GM12864 (cell line): ENCODE measurements around the gene FAM3B.
A peak's percentile ranks its signal among the peaks of the same experiment; 100 is the strongest.

Experiments
- DNase-seq: peaks from one replicate; pipeline ENCODE4 v3.0.0-alpha.2; 2011; ENCODE audit warnings: low read depth
- H3K4me3 ChIP-seq: 2 replicates; pipeline ENCODE4 v1.5.1; 2011; ENCODE audit warnings: mild to moderate bottlenecking, low read depth, low read length, control low read depth
- TF ChIP-seq, protein P1 (sequence below): IDR thresholded peaks from 2 replicates; pipeline ENCODE4 v1.5.1; 2011; ENCODE audit warnings: low read depth, mild to moderate bottlenecking, moderate library complexity, low read length, control low read depth, inconsistent platforms; ENCODE audit errors: missing control alignments

Gene FAM3B

DNA sequence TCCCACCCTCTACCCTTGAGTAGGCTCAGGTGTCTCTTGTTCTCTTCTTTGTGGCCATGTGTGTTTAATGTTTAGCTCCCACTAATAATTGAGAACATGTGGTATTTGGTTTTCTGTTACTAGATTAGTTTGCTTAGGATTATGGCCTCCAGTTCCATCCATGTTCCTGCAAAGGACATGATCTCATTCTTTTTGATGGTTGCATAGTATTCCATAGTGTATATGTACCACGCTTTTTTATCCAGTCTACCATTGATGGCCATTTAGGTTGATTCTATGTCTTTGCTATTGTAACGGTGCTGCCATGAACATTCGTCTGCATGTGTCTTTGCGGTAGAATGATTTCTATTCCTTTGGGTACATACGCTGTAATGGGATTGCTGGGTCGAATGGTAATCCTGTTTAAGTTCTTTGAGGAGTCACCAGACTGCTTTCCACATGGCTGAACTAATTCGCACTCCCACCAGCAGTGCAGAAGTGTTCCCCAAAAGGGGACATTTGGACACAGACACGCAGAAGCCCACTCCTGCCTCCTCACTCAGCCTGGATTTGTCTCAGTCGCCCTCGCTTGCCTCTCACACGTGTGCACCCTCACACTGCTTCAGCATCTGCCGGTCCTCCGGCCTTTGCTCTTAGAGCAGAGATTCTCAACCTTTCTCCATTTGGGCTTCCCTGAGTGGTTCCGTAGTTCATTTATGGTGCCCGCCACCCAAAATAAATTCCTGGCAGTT, 48.9 kb downstream of the FAM3B start:
- H3K4me3 ChIP-seq = no peak overlapping the region
- TF ChIP-seq, protein P1, sequence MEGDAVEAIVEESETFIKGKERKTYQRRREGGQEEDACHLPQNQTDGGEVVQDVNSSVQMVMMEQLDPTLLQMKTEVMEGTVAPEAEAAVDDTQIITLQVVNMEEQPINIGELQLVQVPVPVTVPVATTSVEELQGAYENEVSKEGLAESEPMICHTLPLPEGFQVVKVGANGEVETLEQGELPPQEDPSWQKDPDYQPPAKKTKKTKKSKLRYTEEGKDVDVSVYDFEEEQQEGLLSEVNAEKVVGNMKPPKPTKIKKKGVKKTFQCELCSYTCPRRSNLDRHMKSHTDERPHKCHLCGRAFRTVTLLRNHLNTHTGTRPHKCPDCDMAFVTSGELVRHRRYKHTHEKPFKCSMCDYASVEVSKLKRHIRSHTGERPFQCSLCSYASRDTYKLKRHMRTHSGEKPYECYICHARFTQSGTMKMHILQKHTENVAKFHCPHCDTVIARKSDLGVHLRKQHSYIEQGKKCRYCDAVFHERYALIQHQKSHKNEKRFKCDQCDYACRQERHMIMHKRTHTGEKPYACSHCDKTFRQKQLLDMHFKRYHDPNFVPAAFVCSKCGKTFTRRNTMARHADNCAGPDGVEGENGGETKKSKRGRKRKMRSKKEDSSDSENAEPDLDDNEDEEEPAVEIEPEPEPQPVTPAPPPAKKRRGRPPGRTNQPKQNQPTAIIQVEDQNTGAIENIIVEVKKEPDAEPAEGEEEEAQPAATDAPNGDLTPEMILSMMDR = no peak
- DNase-seq = no peak

DNA sequence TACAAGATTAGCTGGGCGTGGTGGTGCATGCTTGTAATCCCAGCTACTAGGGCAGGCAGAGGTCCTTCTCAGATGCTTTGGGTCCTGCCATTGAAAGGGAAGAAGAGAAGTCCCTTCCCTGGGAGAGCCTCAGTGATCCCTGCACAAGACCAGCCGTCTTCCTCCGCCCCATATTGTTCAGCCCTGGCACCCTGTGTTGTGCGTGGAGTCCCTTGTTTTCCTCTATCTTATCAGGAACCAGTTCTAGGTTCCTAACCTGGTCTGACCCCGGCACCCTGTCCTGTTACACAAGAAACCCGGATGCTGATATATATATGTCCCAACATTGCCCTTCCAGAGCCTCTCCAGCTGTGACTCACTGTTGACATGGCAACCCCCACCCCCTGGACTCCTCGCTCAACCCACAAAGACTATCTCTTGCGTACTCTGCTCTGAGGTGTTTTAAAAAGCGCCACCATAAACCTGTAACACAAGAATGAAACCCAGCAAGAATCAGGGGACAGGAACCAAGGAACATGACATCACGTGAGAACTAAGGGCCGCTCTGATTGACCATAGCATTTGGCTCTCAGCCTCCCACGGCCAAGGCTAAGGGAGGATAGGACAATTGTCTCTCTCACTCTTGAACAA, 50.0 kb downstream of the FAM3B start:
- peak overlapping the region; percentile 26; the same call in 1 of the 2 replicates for H3K4me3 ChIP-seq
- no peak for DNase-seq
- TF ChIP-seq, protein P1 = no peak

DNA sequence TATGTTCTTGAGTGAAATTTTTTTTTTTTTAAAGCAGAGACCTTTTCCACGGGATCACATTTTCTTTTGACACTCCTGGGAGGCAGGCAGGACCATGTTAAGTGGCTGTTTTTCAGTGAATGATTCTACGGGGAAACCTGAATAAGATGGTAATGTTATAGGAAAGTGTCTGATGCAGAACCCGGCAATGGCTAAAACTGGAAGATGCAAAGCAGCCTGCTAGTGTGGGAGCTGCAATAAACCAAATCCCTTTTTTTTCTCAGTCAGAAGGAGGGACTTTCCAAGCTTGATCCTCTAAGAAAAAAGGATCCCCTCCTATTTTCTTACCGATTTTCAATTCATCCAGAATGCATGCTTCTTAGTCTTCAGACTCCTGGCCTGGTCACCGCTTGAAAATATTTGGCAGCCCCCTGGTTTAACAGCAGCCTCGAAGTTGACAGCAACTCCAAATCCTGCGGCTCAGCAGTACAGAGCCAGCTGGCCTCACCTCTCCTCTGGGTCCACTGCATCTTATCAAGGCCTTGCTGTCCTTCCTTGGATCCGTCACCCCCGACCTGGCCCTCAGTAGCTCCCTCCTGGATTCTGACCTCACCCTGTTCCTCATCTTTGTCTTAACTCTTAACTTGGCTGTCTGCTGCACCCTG, 50.8 kb downstream of the FAM3B start:
- H3K4me3 ChIP-seq = peak overlapping the region; percentile 26
- no peak for DNase-seq
- TF ChIP-seq, protein P1 = no peak

DNA sequence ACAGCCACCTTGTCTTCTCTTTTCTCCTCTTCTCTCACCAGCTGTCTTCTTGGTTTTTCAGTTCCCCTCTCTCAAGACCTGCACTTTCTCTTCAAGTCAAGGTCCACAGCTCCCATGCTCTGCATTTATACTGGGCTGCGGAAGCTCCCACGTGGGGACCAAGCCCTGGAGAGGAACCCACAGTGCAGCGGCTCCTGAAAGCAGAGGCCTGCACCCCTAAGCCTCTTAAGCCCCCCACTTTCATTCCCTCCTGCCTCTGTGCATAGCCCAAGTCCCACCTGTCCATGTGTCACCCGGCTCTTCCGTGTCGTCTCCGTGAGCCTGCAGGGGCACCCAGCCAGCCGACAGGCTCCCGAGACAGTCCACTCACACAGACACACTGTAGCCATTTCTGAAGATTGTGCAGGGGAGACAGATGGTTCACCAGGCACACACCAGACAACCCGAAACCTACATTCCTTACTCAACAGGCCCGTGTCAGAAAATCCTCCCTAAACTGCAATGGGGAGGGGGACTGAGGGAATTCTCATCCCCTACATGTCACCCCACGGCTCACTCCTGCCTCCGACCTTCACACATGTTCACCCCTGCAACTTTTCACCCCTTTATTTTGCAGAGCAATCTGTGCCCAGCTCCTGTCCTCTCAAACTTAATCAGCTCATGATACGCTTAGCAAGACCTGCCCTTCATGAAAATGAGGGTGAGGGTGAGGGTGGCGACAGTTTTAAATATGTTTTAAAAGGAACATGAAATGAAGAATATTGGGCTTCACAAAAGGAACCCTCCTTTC, 51.5 kb downstream of the FAM3B start:
- peak overlapping the region; percentile 26 for H3K4me3 ChIP-seq
- DNase-seq = peak; percentile 81
- TF ChIP-seq, protein P1 = no peak

DNA sequence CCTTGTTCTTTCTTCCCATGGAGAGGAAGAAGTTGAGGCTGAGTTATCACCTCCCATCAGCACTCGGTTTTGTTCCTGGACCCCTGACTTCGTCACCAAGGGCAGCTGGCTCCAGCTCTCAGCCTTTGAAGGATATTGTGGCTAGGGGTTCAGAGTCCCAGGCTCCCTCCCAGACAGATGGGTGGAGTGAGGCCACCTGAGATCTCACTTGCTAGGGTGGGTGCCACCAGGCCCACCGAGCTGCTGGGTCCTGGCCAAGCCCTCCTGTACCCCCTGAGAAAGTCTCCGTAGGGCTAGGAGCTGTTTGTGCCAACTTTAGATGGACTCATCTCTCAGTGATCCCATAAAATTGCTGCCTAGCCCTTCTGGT, 52.1 kb downstream of the FAM3B start:
- H3K4me3 ChIP-seq = peak overlapping the region; percentile 53; the same call in 1 of the 2 replicates
- DNase-seq = no peak
- TF ChIP-seq, protein P1 = no peak

DNA sequence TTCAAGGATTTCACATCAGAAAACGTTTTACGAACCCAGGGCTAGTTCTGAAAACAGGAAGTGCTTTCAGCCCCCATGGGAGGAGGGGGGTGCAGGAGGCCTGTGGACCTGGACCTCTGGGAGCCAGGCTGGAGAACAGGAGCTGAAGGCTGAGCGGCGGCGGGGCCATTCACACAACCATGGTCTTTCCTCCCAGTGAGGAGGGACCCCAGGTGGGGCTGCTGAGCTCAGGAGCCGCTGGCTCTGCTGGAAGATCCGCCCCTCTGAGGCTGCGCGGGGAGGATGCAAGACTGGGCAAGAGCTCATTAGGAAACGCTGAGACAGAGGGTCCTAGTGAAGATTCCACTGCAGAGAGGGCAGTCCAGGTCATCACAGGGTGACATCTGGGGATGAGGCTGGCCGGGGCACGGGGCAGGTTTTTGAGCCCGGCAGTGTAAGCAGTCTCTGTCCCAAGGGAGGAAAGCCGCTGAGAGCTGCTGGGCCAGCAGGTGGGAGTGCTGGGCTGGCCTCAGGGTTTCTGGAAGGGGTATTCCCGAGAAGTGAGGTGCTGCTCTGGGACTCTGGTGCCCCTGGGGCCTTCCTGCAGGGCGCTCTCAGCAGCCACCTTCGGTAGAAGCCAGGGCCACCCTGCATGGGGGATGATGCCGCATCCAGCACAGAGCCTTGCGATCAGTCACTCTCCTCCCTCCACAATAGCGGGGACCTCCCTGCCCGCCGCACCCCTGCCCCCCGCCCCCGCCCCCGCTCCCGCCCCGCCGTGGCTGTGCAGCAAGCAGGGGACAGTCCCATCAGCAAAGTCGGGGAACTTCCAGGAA, 52.7 kb downstream of the FAM3B start:
- TF ChIP-seq, protein P1 = peak; percentile 25
- H3K4me3 ChIP-seq = peak overlapping the region; percentile 53
- no peak for DNase-seq
